A673 (cell line): ENCODE results near the gene KRTAP10-8. TPM values are rescaled to one million over a fixed set of nuclear protein-coding genes. Genes with fewer than 3 reads are reported as not detected.
A peak's percentile ranks its signal among the peaks of the same experiment; 100 is the strongest.

ENCODE experiments used
- BruUV-seq: library from RNA; stranded (reverse); fragments of 400-500 nt; replicated peaks from 2 replicates; lab custom pipeline; 2021; lab: Mats Ljungman, UMichigan
- CTCF ChIA-PET: fragments of 300-600 bp; sonication (Branson Sonifier 250); formaldehyde crosslinking; loops from one replicate; lab custom pipeline; 2022; ENCODE audit warnings: antibody characterized with exemption; lab: Charles Lee
- POLR2A ChIA-PET: fragments of 300-600 bp; sonication (Branson Sonifier 250); formaldehyde crosslinking; loops from one replicate; lab custom pipeline; 2022; ENCODE audit warnings: antibody characterized with exemption; ENCODE audit not compliant: low non-redundant PET; lab: Charles Lee
- DNase-seq: peaks from one replicate; pipeline ENCODE4 v3.0.0-alpha.2; 2015; ENCODE audit warnings: low spot score
- H3K27ac ChIP-seq: fragments of 200-600 bp; sonication (generic); 2 replicates; pipeline ENCODE4 v1.5.1; 2016; ENCODE audit warnings: mixed run types, low read depth, mild to moderate bottlenecking, mixed read lengths, antibody characterized with exemption, low read length; ENCODE audit not compliant: poor library complexity, severe bottlenecking
- H3K27me3 ChIP-seq: fragments of 200-600 bp; sonication (generic); replicated peaks from 2 replicates; pipeline ENCODE4 v1.6.1; 2017; ENCODE audit warnings: mixed run types, low read depth, mild to moderate bottlenecking, mixed read lengths, antibody characterized with exemption, low read length; ENCODE audit not compliant: insufficient read depth, poor library complexity
- H3K36me3 ChIP-seq: fragments of 200-600 bp; sonication (generic); 2 replicates; pipeline ENCODE4 v1.6.1; 2016; ENCODE audit warnings: mixed run types, mild to moderate bottlenecking, mixed read lengths, antibody characterized with exemption, low read length; ENCODE audit not compliant: insufficient read depth, poor library complexity, severe bottlenecking
- H3K4me1 ChIP-seq: fragments of 200-600 bp; sonication (generic); 2 replicates; pipeline ENCODE4 v1.6.1; 2017; ENCODE audit warnings: mixed run types, mild to moderate bottlenecking, mixed read lengths, antibody characterized with exemption, low read length; ENCODE audit not compliant: insufficient read depth, poor library complexity, severe bottlenecking
- H3K4me3 ChIP-seq: fragments of 200-600 bp; sonication (generic); 2 replicates; pipeline ENCODE4 v1.5.1; 2016; ENCODE audit warnings: low read depth, mixed run types, mild to moderate bottlenecking, mixed read lengths, low read length; ENCODE audit not compliant: poor library complexity, severe bottlenecking
- H3K9me3 ChIP-seq: fragments of 200-600 bp; sonication (generic); 2 replicates; pipeline ENCODE4 v1.6.1; 2016; ENCODE audit warnings: mixed run types, low read depth, mild to moderate bottlenecking, mixed read lengths, antibody characterized with exemption, low read length; ENCODE audit not compliant: poor library complexity, severe bottlenecking
- EZH2 ChIP-seq: fragments of 200-600 bp; sonication (generic); IDR thresholded peaks from 2 replicates; pipeline ENCODE4 v1.6.1; 2017; ENCODE audit warnings: borderline replicate concordance, low read depth, mild to moderate bottlenecking, mixed read lengths, antibody characterized with exemption, low read length; ENCODE audit not compliant: poor library complexity, severe bottlenecking
- intact Hi-C: fragments of 100-400 bp; cut with micrococcal nuclease; formaldehyde crosslinking; loops from one replicate; pipeline ENCODE4 v1.10.0; 2022; ENCODE audit not compliant: unreplicated experiment
- total RNA-seq: library from RNA; stranded (reverse); gene quantifications from 2 replicates; pipeline ENCODE4 v1.2.3, GENCODE V29; 2021
- TF ChIP-seq, protein P1 (sequence below): fragments of 300-800, 200-600 bp; sonication (generic); conservative IDR thresholded peaks from 2 replicates; pipeline ENCODE4 v1.5.1; 2017; ENCODE audit warnings: low read depth, mild to moderate bottlenecking, antibody characterized with exemption, low read length, moderate library complexity, mixed read lengths

The KRTAP10-8 gene
- total RNA-seq, 1 experiment from 2014 or later, result not detected

DNA sequence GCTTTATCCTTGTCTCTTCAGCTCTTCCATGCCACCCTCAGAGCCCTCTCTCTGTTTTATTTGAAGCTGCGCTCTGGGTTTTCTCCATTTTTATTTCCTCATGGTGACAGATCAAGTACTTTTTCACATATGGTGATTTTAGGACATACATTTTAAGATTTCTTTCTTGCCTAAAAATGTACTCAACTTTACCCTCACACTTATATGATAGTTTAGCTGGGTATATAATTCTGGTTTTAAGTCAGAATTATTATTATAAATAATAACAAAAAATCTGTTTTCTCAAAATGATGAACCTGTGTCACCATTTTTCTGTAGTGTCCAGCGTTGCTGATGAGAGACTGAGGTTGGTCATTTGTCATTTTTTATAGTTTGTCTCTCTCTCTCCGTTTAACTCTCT, 30.7 kb upstream of the KRTAP10-8 start:
- H3K4me3 ChIP-seq, result no peak overlapping the region
- no peak for TF ChIP-seq EZH2
- TF ChIP-seq, protein P1, sequence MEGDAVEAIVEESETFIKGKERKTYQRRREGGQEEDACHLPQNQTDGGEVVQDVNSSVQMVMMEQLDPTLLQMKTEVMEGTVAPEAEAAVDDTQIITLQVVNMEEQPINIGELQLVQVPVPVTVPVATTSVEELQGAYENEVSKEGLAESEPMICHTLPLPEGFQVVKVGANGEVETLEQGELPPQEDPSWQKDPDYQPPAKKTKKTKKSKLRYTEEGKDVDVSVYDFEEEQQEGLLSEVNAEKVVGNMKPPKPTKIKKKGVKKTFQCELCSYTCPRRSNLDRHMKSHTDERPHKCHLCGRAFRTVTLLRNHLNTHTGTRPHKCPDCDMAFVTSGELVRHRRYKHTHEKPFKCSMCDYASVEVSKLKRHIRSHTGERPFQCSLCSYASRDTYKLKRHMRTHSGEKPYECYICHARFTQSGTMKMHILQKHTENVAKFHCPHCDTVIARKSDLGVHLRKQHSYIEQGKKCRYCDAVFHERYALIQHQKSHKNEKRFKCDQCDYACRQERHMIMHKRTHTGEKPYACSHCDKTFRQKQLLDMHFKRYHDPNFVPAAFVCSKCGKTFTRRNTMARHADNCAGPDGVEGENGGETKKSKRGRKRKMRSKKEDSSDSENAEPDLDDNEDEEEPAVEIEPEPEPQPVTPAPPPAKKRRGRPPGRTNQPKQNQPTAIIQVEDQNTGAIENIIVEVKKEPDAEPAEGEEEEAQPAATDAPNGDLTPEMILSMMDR, result no peak
- H3K9me3 ChIP-seq, result peaks cover 13% of the 10 kb centered on the region
- no peak overlapping the region for H3K27ac ChIP-seq
- ChIA-PET CTCF (no interaction called here), POLR2A (no interaction called here)
- BruUV-seq, result no TSS peak
- H3K27me3 ChIP-seq, result no peaks in the 10 kb centered on the region
- no peak for DNase-seq
- H3K36me3 ChIP-seq, result no peaks in the 10 kb centered on the region
- intact Hi-C loops, result no loop called here
- no peaks in the 10 kb centered on the region for H3K4me1 ChIP-seq

DNA sequence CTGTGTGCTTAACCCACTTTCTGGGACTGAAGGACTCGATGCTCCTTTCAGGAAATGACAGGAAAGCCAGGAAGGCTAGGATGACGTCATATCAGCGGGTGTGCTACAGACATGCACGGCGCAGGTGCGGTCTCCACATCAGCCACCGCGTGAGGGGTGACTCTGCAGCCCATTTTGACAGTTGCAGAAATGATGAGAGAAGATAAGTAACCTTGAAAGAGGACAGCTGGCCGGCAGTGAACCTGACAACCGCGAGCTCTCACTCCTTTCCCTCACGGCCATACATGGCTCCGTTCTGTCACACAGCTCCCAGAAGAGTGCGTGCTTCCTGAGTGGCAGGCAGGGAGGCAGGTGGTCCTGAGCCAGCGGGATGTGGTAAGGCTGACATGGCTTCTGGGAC, 29.8 kb upstream of the KRTAP10-8 start:
- Histone ChIP-seq H3K27ac (no peak overlapping the region), H3K9me3 (peaks cover 13% of the 10 kb centered on the region), H3K27me3 (no peaks in the 10 kb centered on the region), H3K4me1 (no peaks in the 10 kb centered on the region), H3K36me3 (no peaks in the 10 kb centered on the region), H3K4me3 (no peak overlapping the region)
- POLR2A ChIA-PET, result no interaction called here
- no TSS peak for BruUV-seq
- no peak for DNase-seq
- CTCF ChIA-PET, result no interaction called here
- TF ChIP-seq, protein P1, result no peak
- no peak for TF ChIP-seq EZH2
- intact Hi-C loops, result no loop called here

DNA sequence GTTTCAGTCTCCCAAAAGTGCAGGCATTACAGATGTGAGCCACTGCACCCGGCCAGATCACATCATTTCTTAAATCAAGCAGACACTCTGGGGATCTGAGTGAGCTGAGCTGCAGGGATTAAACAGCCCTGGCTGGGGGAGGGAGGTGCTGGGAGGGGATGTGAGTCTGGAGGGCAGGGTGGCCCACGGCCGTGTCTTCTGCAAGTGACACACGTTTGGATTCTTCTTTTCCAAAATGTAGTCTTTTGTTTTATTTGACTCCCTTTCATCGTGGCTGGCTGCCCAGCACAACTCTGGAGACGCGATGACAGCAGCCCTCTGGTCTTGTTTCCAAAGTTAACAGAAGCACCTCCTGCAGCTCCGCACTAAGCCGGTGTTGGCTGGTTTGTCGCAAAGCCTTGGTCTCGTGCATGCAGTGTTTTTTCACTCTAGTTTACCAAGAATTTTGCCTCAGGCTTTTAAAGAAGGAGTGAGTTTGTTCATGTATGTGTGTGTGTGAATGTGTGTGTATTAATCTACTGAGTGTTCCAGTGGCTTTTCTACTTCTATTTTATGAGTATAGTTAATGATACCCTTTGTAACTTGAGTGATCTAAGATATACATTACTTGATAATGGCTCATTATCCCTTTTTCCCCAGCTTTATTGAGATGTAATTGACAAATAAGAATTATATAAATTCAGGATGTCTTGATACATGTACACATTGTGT, 28.6 kb upstream of the KRTAP10-8 start:
- H3K27ac ChIP-seq, result no peak overlapping the region
- intact Hi-C loops, result no loop called here
- CTCF ChIA-PET, result no interaction called here
- POLR2A ChIA-PET, result interaction anchor here (0.6 kb wide), 1 partner anchor 1160 kb away, joined by 4 read pairs; no protein-coding TSS in a partner anchor
- H3K4me3 ChIP-seq, result no peak overlapping the region
- peak; percentile 15 for DNase-seq
- H3K27me3 ChIP-seq, result no peaks in the 10 kb centered on the region
- peaks cover 13% of the 10 kb centered on the region for H3K9me3 ChIP-seq
- TF ChIP-seq EZH2, result no peak
- TF ChIP-seq, protein P1, result no peak
- no peaks in the 10 kb centered on the region for H3K4me1 ChIP-seq
- no TSS peak for BruUV-seq
- H3K36me3 ChIP-seq, result no peaks in the 10 kb centered on the region
